GM12878 (cell line): ENCODE data around the gene CDC42BPA. TPM values are rescaled to one million over a fixed set of nuclear protein-coding genes. Genes with fewer than 3 reads are reported as not detected.

ENCODE experiments used
- ATAC-seq: fragments of 200-7000 bp; cut with Tn5 transposase; 3 replicates; pipeline ENCODE4 v1.9.1; 2020; ENCODE audit warnings: mild to moderate bottlenecking, moderate library complexity
- BruUV-seq: library from RNA; stranded (reverse); fragments of 400-500 nt; replicated peaks from 2 replicates; lab custom pipeline; 2021; lab: Mats Ljungman, UMichigan
- CTCF ChIA-PET: fragments of 300-600 bp; sonication (Branson Sonifier 250); formaldehyde crosslinking; extraction: SDS; loops from one replicate; lab custom pipeline; 2021; ENCODE audit warnings: inconsistent platforms; lab: Yijun Ruan, JAX
- POLR2A ChIA-PET: fragments of 350-600 bp; formaldehyde crosslinking; extraction: SDS; loops from one replicate; lab custom pipeline; 2021; ENCODE audit warnings: inconsistent platforms; lab: Charles Lee
- RAD21 ChIA-PET: fragments of 300-600 bp; sonication (Branson Sonifier 250); formaldehyde crosslinking; loops from one replicate; lab custom pipeline; 2023; ENCODE audit warnings: antibody characterized with exemption; ENCODE audit not compliant: unreplicated experiment; lab: Charles Lee
- SMC1A ChIA-PET: fragments of 300-600 bp; sonication (Branson Sonifier 250); formaldehyde crosslinking; loops from one replicate; lab custom pipeline; 2023; ENCODE audit not compliant: unreplicated experiment, uncharacterized antibody; lab: Charles Lee
- DNase-seq: peaks from one replicate; pipeline ENCODE4 v3.0.0-alpha.2; 2011; ENCODE audit warnings: low read depth, low spot score
- FAIRE-seq: peaks from 3 replicates; lab custom pipeline; 2011; peaks lifted over from hg19 to GRCh38; lab: Jason Lieb, UNC
- H2AFZ ChIP-seq: 2 replicates; pipeline ENCODE4 v1.6.0; 2011; ENCODE audit warnings: low read depth, low read length, control low read depth; ENCODE audit not compliant: control insufficient read depth
- H3K27ac ChIP-seq: 2 replicates; pipeline ENCODE4 v1.5.1; 2011; ENCODE audit warnings: control low read depth; ENCODE audit not compliant: control insufficient read depth, insufficient read depth
- H3K27me3 ChIP-seq, 2 experiments: replicated peaks in 1 of 2; 2 replicates each; pipeline versions ENCODE4 v1.6.0 to v1.6.1; 2011; ENCODE audit warnings: low read length in 1 of 2; ENCODE audit not compliant: control insufficient read depth in 2 of 2, insufficient read depth in 2 of 2
- H3K36me3 ChIP-seq, 2 experiments: 2 replicates each; pipeline ENCODE4 v1.5.1; 2011; ENCODE audit warnings: low read length in 1 of 2; ENCODE audit not compliant: control insufficient read depth in 2 of 2, insufficient read depth in 2 of 2
- H3K4me1 ChIP-seq: 2 replicates; pipeline ENCODE4 v1.6.1; 2011; ENCODE audit warnings: mild to moderate bottlenecking, low read length, moderate library complexity, mixed read lengths; ENCODE audit not compliant: control insufficient read depth, insufficient read depth
- H3K4me2 ChIP-seq: 2 replicates; pipeline ENCODE4 v1.6.0; 2011; ENCODE audit warnings: control low read depth; ENCODE audit not compliant: control insufficient read depth, insufficient read depth
- H3K4me3 ChIP-seq: fragments of 200-600 bp; sonication (generic); 2 replicates; pipeline ENCODE4 v1.5.1; 2016
- H3K79me2 ChIP-seq: 2 replicates; pipeline ENCODE4 v1.6.0; 2011; ENCODE audit warnings: low read length; ENCODE audit not compliant: control insufficient read depth, insufficient read depth
- H3K9ac ChIP-seq: 2 replicates; pipeline ENCODE4 v1.8.0; 2011; ENCODE audit warnings: low read length, control low read depth, mixed read lengths; ENCODE audit not compliant: control insufficient read depth, insufficient read depth
- H3K9me3 ChIP-seq: replicated peaks from 3 replicates; pipeline ENCODE4 v1.5.1; 2011; ENCODE audit warnings: mild to moderate bottlenecking, low read length; ENCODE audit not compliant: control insufficient read depth, insufficient read depth
- H4K20me1 ChIP-seq: 2 replicates; pipeline ENCODE4 v1.6.0; 2011; ENCODE audit not compliant: control insufficient read depth, insufficient read depth
- CBFB ChIP-seq: IDR thresholded peaks from 2 replicates; pipeline ENCODE4 v1.6.1; 2016; ENCODE audit warnings: antibody characterized with exemption, low read depth
- CBX5 ChIP-seq: sonication (generic); IDR thresholded peaks from 2 replicates; pipeline ENCODE4 v1.6.1; 2016; ENCODE audit warnings: low read depth, moderate library complexity, mild to moderate bottlenecking, inconsistent platforms
- JUND ChIP-seq: IDR thresholded peaks from 2 replicates; pipeline ENCODE4 v1.6.1; 2012; ENCODE audit warnings: low read depth, mild to moderate bottlenecking, low read length, improper control_type of control experiment, moderate library complexity
- STAT3 ChIP-seq: IDR thresholded peaks from 2 replicates; pipeline ENCODE4 v1.6.1; 2011; ENCODE audit warnings: low read depth, low read length, improper control_type of control experiment
- WGBS: methylation state at CpG from one replicate; pipeline ENCODE4 v1.1.6; 2016; ENCODE audit warnings: low lambda C conversion rate; ENCODE audit not compliant: insufficient replicate concordance, insufficient coverage; ENCODE audit errors: missing lambda C conversion rate; 5-methylcytosine and 5-hydroxymethylcytosine counted together
- in situ Hi-C: fragments of 300-500 bp; cut with MboI; formaldehyde crosslinking; loops from 9 replicates; pipeline ENCODE4 v1.14.3; 2018; ENCODE audit warnings: mixed read lengths
- intact Hi-C: fragments of 100-400 bp; cut with micrococcal nuclease; formaldehyde crosslinking; loops from one replicate; pipeline ENCODE4 v1.14.2; 2022; ENCODE audit not compliant: unreplicated experiment
- polyA plus RNA-seq, 11 experiments: library from polyadenylated mRNA; depleted of rRNA in 4 of 11; unstranded in 6 of 11; stranded (reverse) in 5 of 11; fragments of >200 nt; fragmentation: Nextera tagmentation in 4 of 11; fragmentation: Illumina TruSeq in 1 of 11; extraction: Ambion mirVana in 4 of 11; extraction: Trizol in 1 of 11; gene quantifications; 1 replicate in 1 of 11; 2 replicates in 10 of 11; pipeline versions ENCODE4 v1.2.1 to v1.2.3, GENCODE V29; 2011 to 2016; ENCODE audit warnings: inconsistent platforms in 2 of 11, missing spikeins in 2 of 11, low read depth in 1 of 11
- total RNA-seq, 4 experiments: library from RNA; depleted of rRNA in 3 of 4; stranded (reverse); fragments of >200 nt in 3 of 4; fragmentation: Illumina TruSeq in 1 of 4; extraction: Trizol in 1 of 4; gene quantifications; 2 replicates each; pipeline versions ENCODE4 v1.2.1 to v1.2.3, GENCODE V29; 2013 to 2021
- TF ChIP-seq, protein P1 (sequence below): IDR thresholded peaks from 2 replicates; pipeline ENCODE4 v1.6.1; 2012; ENCODE audit warnings: mild to moderate bottlenecking, low read depth, low read length
- TF ChIP-seq, protein P2 (sequence below): IDR thresholded peaks from 2 replicates; pipeline ENCODE4 v1.6.1; 2011; ENCODE audit warnings: low read depth, mild to moderate bottlenecking, low read length, moderate library complexity, borderline replicate concordance; ENCODE audit errors: extremely low read depth
- TF ChIP-seq, protein P3 (sequence below): fragments of 450-650 bp; formaldehyde crosslinking; IDR thresholded peaks from 2 replicates; pipeline ENCODE4 v1.5.0; 2022; ENCODE audit warnings: mild to moderate bottlenecking, missing genetic modification characterization
- TF ChIP-seq, protein P4 (sequence below): fragments of 450-650 bp; IDR thresholded peaks from 2 replicates; pipeline ENCODE4 v1.6.1; 2016; ENCODE audit warnings: mild to moderate bottlenecking

CDC42BPA gene
- total and polyA plus RNA-seq, 10 of the 15 experiments (the other 5 are each of a cell fraction or from before 2014, with no cell fraction given), result 0.02 to 0.52 (median 0.10) TPM

DNA sequence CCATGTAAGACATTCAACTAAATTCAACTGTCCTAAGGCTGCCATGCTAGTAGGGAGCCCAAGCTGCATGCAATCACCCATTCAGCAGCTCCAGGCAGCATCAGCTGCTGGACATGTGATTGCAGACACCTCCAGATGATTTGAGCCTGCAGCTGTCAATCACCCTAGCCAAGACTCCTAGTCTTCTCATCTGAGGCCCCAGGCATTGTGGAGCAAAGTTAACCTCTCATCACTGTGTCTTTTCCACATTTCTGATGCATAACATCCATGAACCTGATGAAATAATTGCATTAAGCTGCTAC, 5.6 kb upstream of the CDC42BPA start:
- no peak for FAIRE-seq

DNA sequence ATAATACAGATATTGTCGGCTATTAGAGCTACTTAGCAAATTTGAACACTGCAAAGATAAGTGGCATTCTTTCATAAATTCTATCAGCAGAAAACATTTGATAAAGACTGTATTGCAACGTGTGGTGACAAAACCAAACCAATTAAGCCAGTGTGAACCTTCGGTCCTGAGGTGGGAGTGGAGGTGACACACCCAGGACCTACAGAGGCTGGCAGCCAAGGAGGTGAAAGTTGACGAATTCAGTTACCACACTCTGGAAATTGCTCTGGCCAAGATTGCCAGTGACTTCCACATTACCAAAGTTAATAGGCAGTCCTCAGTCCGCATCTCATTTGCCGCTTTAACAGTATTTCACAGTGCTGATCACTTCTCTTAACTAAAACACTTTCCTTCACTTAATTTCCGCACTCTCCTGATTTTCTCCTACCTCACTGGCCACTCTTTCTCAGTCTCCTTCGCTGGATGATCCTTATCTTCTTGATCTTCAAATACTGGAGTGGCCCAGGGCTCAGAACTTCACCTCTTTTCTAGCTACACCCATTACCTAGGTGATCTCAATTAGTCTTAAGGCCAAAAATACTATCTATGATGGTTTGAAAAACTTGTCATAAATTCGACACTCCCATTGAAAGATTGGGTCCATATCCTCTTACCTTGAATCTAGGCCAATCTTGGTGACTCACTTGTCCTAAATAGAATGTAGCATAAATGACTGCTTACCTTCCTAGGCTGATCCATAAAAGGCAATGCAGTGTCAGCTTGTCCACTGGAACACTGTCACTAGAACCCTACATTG, 5.1 kb upstream of the CDC42BPA start:
- no TSS peak for BruUV-seq
- no peaks in the 10 kb centered on the region for H3K4me1 ChIP-seq
- no peak overlapping the region for H3K27ac ChIP-seq
- SMC1A ChIA-PET, result no interaction called here
- RAD21 ChIA-PET, result no interaction called here
- WGBS, result 34% methylated on average over 9 of the region's 9 CpGs
- H3K4me2 ChIP-seq, result no peak overlapping the region
- H3K9ac ChIP-seq, result no peak overlapping the region
- H3K9me3 ChIP-seq, result no peaks in the 10 kb centered on the region
- DNase-seq (no peak), ATAC-seq (no peak), FAIRE-seq (no peak)
- CTCF ChIA-PET, result no interaction called here
- intact Hi-C loops (no loop called here), in situ Hi-C loops (no loop called here)
- H3K4me3 ChIP-seq, result no peak overlapping the region
- no peaks in the 10 kb centered on the region for H3K79me2 ChIP-seq
- H3K27me3 ChIP-seq, result peaks cover 0 to 7% of the 10 kb centered on the region in 2 experiments; a peak in 3 of 4 replicates
- H4K20me1 ChIP-seq, result no peaks in the 10 kb centered on the region
- no peak overlapping the region for H2AFZ ChIP-seq
- no peaks in the 10 kb centered on the region for H3K36me3 ChIP-seq
- POLR2A ChIA-PET, result no interaction called here
- TF ChIP-seq CBFB (no peak), CBX5 (no peak)
- TF ChIP-seq, protein P1, sequence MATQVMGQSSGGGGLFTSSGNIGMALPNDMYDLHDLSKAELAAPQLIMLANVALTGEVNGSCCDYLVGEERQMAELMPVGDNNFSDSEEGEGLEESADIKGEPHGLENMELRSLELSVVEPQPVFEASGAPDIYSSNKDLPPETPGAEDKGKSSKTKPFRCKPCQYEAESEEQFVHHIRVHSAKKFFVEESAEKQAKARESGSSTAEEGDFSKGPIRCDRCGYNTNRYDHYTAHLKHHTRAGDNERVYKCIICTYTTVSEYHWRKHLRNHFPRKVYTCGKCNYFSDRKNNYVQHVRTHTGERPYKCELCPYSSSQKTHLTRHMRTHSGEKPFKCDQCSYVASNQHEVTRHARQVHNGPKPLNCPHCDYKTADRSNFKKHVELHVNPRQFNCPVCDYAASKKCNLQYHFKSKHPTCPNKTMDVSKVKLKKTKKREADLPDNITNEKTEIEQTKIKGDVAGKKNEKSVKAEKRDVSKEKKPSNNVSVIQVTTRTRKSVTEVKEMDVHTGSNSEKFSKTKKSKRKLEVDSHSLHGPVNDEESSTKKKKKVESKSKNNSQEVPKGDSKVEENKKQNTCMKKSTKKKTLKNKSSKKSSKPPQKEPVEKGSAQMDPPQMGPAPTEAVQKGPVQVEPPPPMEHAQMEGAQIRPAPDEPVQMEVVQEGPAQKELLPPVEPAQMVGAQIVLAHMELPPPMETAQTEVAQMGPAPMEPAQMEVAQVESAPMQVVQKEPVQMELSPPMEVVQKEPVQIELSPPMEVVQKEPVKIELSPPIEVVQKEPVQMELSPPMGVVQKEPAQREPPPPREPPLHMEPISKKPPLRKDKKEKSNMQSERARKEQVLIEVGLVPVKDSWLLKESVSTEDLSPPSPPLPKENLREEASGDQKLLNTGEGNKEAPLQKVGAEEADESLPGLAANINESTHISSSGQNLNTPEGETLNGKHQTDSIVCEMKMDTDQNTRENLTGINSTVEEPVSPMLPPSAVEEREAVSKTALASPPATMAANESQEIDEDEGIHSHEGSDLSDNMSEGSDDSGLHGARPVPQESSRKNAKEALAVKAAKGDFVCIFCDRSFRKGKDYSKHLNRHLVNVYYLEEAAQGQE, result no peak
- TF ChIP-seq, protein P2, sequence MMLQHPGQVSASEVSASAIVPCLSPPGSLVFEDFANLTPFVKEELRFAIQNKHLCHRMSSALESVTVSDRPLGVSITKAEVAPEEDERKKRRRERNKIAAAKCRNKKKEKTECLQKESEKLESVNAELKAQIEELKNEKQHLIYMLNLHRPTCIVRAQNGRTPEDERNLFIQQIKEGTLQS, result no peak
- TF ChIP-seq, protein P3, sequence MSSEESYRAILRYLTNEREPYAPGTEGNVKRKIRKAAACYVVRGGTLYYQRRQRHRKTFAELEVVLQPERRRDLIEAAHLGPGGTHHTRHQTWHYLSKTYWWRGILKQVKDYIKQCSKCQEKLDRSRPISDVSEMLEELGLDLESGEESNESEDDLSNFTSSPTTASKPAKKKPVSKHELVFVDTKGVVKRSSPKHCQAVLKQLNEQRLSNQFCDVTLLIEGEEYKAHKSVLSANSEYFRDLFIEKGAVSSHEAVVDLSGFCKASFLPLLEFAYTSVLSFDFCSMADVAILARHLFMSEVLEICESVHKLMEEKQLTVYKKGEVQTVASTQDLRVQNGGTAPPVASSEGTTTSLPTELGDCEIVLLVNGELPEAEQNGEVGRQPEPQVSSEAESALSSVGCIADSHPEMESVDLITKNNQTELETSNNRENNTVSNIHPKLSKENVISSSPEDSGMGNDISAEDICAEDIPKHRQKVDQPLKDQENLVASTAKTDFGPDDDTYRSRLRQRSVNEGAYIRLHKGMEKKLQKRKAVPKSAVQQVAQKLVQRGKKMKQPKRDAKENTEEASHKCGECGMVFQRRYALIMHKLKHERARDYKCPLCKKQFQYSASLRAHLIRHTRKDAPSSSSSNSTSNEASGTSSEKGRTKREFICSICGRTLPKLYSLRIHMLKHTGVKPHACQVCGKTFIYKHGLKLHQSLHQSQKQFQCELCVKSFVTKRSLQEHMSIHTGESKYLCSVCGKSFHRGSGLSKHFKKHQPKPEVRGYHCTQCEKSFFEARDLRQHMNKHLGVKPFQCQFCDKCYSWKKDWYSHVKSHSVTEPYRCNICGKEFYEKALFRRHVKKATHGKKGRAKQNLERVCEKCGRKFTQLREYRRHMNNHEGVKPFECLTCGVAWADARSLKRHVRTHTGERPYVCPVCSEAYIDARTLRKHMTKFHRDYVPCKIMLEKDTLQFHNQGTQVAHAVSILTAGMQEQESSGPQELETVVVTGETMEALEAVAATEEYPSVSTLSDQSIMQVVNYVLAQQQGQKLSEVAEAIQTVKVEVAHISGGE (CRISPR knock-in tag), result no peak

More for the DNA sequence above, 5.6 kb upstream of the CDC42BPA start:
- POLR2A ChIA-PET, result no interaction called here
- intact Hi-C loops, result no loop called here
- Histone ChIP-seq H2AFZ (no peak overlapping the region), H3K4me2 (no peak overlapping the region), H3K27me3 (peaks cover 0 to 4% of the 10 kb centered on the region in 2 experiments; a peak in 3 of 4 replicates), H3K4me1 (no peaks in the 10 kb centered on the region), H3K27ac (no peak overlapping the region), H3K4me3 (no peak overlapping the region), H4K20me1 (no peaks in the 10 kb centered on the region), H3K9me3 (no peaks in the 10 kb centered on the region), H3K9ac (no peak overlapping the region), H3K79me2 (no peaks in the 10 kb centered on the region), H3K36me3 (no peaks in the 10 kb centered on the region)
- no TSS peak for BruUV-seq
- ATAC-seq (no peak), DNase-seq (no peak)
- in situ Hi-C loops, result no loop called here
- SMC1A ChIA-PET, result no interaction called here
- TF ChIP-seq STAT3 (no peak), JUND (no peak)
- TF ChIP-seq, protein P4, sequence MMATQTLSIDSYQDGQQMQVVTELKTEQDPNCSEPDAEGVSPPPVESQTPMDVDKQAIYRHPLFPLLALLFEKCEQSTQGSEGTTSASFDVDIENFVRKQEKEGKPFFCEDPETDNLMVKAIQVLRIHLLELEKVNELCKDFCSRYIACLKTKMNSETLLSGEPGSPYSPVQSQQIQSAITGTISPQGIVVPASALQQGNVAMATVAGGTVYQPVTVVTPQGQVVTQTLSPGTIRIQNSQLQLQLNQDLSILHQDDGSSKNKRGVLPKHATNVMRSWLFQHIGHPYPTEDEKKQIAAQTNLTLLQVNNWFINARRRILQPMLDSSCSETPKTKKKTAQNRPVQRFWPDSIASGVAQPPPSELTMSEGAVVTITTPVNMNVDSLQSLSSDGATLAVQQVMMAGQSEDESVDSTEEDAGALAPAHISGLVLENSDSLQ, result 0 out of 2 replicates have a peak, but pooled peaks have one; percentile 18
- CTCF ChIA-PET, result no interaction called here
- RAD21 ChIA-PET, result no interaction called here
